Activated naive CD4-positive, alpha-beta T cell (primary cell): ENCODE data around the gene RASSF7.

ENCODE experiments used
- DNase-seq, 4 experiments: peaks; one replicate each; lab custom pipeline; 2025; lab: John Stamatoyannopoulos, UW

RASSF7 gene

DNA sequence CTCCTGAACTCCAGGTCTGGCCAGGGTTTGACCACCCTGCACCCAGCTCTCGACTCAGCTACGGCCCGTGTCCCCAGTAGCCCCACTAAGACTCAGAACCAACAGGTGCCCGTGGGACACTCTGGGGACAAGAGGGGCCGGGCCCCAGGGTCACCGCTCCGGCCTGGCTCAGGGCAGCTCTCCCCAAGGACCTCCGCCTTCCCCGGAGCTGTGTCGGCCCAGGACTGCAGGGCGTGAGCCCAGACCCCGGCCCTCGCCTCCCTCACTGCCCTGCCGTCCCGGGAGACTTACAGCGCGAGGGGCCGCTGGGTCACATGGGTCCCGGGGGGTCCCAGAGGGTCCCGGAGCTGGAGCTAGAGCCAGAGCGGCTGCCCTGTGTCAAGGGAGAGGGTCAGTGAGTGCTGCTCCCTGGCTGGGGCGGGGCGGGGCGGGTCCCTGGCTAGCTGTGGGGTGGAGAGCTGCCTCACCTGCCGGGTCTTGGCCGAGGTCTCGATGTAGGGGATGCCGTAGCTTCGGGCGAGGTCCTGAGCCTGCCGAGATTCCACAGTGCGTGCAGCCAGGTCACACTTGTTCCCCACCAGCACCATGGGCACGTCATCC, 27.7 kb upstream of the RASSF7 start:
- DNase-seq, result no peak

DNA sequence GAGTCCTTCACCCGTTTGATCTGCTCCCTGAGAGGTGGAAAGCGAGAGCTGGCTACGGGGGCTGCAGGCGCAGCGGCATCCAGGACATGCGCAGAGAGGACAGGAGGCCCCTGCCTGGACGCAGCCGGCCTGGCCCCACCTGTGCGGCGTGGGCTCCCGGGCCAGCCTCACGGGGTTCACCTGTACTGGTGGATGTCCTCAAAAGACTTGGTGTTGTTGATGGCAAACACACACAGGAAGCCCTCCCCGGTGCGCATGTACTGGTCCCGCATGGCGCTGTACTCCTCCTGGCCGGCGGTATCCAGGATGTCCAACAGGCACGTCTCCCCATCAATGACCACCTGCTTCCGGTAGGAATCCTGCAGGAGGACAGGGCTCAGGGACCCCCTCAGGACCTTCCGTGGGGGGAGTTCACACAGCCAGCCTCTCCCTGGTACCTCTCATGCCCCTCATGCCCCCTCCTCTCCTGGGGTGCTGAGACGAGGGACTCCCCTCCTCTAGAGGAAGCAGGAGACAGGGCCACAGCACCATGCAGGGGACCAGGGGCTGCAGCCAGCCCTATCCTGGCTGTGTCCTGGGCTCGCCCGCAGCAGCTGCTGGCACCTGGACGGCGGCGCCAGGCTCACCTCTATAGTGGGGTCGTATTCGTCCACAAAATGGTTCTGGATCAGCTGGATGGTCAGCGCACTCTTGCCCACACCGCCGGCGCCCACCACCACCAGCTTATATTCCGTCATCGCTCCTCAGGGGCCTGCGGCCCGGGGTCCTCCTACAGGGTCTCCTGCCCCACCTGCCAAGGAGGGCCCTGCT, 27.0 kb upstream of the RASSF7 start:
- no peak for DNase-seq

DNA sequence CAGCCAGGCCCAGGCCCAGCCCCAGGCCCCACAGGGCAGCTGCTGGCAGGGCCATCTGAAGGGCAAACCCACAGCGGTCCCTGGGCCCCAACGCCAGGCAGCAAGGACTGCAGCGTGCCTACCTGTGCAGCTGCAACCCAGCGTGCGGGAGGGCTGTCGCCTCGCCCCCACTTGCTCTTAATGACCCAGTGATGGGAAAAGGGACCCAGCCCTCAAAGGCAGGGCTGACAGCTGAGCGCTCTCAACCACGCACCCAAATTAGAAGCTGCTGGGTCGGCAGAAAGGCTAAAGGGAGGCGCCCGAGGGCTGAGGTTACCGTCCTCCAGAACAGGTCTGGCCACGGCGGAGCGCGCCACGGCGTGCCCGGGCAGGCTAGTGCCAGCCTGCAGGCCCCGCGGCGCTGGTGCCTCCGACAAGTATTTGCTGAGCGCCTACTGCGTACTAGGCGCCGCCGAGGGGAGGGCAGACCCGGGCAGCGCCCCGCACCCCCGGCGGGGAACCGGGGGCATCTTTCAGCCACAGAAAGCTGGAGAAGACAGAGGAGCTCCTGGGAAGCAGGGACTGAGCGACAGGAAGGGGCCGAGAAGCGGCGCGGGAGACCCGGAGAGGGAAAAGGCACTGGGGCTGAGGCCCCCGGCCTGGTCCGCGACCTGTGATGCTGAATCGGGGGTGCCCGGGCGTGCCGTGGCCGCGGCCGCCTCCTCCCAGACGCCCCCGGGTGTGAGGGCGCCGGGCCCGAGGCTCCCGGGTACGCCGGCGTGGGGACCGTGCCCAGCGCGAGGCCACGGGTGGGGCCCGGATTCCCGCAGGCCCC, 26.2 kb upstream of the RASSF7 start:
- DNase-seq, result no peak

DNA sequence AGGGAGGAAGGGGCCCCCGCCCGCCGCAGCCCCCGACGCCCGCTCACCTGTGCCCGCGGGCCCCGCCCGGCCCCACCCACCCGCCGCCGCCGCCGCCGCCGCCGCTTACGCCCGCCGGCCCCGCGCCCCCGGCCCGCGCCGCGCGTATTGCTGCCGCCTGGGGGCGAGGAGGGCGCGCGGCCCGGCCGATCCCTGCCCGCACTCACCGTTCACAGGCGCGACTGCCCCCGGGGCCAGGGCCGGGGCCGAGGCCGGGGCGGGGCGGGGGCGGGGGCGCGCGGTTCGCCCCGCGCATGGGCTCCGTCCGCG, 25.6 kb upstream of the RASSF7 start:
- no peak for DNase-seq

DNA sequence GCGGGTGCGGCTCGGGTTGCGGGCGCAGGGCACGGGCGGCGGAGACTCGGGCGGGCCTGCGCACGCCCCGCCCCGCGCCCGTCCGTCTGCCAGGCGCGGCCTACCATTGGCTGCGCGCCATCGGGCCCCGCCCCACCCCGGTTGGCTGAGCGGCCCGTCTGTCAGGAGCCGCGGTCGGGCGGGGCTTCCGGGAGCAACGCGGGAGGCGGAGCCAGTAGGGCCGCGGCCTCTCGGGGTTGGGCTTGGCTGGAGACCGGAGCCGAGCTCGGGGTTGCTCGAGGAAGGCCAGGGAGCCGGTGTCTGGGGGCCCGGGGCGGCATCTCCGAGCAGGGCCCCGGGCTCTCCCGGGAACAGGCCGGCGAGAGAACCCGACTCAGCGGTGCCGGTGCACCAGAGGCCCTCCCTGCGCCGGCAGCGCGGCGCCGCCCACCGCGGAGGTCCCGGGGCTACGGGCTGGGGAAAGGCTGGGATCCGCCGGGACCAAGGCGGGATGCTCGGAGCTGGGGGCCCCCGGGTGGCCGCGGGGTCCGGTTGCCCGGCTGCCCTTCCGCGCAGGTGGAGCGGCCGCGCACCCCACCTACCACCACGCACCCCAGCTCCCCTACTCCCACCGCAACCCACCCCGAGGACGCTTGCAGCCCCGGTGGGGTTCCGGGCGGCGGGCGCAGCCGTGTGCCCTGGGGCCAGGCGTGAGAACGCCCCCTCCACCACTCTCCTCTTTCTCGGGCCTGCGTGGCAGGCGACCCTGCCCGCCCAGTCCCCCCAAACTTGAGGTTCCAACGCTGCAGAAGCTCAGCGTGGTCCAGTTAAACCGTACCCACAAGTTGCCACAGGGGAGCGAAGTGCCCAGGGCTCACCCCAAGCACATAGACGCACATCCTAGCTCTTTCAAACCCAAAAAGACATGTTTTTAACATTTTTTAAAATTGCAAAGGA, 25.0 kb upstream of the RASSF7 start, which contains the start of gene HRAS:
Gene HRAS, minus strand, starts transcription at position 58 of the 936 bp plus-strand sequence.
- peak; percentile 83 to 97 (median 90) for DNase-seq

DNA sequence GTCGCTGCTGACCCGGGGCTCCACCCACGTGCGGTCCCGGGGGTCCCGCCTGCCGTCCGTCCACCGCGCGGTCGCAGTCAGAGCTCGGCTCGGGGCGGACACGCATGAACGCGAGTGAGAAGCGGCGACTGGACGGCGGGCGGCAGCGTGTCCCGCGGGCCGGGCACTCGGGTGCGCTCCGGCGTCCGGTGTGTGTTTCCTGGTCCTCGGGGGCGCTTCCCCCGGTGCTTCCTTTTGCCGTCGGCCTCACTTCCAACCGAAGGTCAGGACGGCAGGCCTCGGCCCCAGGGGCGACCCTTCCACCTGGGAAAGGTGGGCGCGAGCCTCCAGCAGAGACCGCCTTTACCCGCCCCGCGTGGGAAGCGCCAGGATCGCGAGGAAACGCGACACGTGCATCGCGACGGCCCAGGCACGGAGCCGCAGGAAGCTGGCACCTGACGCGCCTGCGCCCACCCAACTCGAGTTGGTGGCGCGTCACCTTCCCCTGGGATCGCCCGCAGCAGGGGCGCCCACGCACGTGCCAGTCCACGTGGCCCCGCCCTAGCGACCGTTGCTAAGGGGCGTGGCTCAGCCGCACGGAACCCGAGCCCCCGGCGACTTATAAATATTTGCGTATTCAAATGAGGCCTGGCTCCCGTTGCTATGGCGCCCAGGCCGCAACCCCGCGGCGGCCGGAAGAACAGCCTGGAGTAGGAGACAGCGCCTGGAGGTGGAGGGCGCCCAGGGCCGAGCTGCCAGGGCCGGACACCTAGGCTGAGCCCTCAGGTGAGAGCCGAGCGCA, 23.7 kb upstream of the RASSF7 start, which contains the start of gene LRRC56:
Gene LRRC56, plus strand, starts transcription at position 687 of the 781 bp plus-strand sequence. CDS start 3,158 bp downstream, outside the sequence.
- peak; percentile 59 to 78 (median 74) for DNase-seq

DNA sequence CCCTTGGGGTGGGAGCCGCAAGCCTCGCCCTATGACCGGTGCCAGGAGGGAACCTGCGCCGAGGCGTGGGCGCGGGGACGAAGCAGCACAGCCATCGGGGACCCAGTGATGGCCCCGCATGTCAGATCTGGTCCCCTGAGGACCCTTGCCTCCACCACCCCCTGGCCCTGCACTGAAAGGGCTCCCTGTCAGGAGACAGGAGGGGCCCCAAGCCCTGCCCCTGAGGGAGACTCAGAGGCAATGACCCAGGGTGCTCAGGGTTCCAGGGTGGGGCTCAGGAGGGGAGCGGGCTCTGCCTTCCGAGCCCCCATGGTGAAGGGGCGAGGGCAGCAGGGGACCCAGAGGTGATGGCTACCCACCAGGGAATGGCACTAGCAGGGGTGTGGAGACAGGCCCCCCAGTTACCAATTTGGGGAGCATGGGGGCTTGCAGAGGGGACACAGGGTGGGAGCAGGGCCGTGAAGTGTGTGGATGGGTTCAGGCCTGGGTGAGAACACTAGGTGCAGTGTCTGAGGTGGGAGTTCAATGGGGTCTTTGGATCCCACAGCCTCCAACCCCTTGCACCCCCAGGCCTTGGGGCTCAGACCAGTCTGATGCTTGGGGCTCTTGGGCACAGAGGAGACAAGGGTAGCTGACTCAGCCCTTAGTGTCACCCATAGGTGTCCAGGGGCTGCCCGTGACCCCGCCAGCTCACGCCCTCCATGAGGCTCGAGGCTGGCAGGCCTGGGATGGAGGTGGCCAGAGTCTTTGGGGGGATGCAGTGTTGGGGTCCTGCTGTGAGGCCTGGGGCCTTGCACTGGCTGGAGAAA, 22.9 kb upstream of the RASSF7 start:
- DNase-seq, result no peak

DNA sequence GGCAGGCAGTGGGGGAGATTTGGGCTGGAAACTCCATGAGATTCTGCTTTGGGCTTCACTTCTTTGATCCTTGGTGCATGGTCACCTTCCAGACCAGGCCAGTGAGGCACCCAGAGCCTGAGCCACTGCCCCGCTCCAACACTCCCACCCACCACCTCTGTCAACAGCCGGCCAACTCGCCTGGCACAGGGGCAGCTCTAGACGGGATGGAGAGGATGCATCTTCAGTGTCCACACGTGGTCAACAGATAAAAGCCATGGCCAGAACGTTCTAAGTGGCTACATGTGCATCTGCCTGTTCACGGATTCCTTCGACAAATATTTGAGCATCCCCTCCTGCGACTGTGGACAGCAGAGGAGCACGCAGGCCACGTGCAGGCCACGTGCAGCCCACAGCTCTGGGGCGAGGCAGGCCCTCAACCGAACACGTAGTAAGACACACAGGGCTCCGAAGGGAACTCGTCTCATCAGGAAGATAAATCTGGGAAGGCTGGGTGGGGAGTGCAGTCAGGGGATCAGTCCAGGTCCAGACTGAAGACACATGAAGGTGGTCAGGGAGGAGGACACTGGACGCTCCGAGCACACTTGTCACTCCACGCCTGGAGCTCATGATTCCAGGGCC, 22.2 kb upstream of the RASSF7 start:
- no peak for DNase-seq

DNA sequence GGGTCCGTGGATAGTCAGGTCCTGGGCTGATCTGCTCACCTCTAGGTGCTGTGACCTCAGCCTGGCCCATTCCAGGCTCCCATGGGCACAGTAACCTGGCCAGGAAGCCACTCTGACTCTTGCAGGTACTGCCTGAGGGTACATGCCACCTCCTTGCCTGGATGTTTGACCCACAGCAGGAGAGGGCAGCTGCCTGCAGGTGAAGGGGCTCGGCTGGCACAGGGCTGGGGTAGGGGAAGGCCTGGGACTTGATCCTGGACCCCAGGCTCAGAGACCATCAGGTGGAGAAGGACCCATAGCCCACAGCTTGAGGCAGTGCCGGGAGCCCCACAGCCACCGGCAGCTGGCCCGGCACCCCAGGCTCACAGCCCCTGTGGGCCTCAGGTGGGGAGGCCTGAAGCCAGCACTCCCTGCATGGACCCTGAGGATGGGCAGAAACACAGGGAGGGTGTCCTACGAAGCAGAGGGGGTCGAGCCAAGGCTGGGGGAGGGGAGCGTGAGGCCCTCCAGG, 20.7 kb upstream of the RASSF7 start:
- no peak for DNase-seq

DNA sequence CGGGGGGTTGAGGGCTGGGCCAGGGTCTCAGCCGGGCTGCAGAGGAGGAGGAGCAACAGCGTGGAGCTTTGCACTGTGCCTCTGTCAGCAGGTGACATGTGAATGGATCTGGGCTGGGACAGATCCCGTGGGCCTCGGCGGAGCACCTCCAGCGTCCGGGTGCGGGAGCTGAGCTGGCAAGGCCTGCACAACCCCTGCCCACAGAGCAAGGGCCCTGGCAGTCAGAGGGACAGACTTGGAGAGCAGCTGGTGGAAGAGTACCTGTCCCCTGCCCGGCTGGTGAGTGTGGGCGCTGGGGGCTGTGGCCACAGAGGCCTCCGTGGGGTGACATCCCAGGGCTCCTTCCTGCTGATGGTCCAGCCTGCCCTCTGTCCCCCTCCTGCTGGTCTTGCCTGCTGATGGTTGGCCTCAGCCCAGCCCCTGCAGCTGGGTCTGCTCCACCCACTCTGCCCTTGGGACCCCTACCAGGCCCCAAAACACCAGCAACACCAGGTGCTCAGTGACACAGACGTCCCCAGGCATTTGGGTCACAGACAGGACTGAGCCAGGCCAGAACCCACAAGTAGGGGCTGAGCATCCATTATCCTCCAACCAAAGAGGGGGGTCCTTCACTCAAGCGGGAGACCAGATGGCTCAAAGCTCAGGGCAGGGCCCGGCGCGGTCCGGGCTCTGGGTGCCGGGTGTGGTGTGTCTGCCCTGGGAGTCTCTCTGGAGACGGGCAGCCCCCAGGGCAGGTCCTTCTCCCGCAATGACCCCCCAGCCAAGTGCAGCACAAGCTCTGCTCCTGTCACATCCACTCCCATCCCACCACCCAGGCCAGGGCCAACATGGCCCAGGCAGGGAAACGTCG, 20.0 kb upstream of the RASSF7 start:
- DNase-seq, result no peak

DNA sequence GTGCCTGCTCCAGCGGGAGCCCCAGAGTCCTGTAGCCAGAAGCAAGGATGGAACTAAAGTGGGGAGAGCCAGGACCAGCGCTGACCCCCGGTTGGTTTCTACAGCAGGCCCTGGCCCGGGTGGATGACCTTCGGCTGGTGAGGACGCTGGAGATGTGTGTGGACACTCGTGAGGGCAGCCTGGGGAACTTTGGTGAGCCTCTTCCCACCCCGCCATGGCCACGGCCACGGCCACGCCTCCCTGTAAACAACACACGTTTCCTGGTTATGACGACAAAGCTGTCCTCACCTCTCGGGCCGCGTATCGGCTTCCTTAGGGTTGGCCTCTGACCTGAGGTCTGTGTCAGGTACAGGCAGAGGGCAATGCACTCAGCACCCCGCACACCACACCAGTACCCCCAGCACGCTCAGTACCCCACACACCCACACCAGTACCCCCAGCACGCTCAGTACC, 19.3 kb upstream of the RASSF7 start:
- DNase-seq, result no peak

DNA sequence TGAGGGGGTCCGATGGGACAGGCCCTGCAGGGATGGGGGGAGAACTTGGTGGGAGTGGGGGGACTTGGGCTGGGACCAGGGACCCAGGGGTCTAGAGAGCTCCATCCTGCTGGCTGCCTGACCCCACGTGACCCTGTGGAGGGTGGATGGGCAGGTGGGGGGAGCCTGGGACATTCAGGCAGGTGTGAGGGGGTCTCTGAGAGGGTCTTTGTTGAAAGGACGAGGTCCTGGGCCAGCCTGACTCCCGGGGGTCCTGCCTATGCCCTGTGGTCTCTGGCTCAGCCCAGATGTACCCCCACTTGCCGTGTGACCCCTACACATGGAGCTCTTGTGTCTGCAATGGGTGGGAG, 16.0 kb upstream of the RASSF7 start:
- DNase-seq, result no peak

DNA sequence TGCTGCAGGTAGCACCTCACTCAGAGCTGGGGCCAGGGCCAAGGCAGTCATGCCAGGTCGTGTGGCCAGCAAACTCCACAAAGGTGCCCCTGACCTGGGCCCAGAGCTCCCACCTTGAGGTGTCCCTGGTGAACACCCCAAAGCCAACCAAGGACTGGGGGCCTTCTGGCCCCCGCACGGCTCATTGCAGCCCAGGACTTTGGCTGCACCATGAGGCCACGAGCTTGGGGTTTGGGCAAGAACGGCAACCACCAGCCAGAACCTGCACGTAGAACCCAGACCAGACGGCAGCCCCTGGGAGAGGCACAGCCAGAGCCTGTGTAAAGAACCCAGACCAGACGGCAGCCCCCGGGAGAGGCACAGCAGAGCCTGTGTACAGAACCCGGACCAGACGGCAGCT, 15.6 kb upstream of the RASSF7 start:
- DNase-seq, result no peak

DNA sequence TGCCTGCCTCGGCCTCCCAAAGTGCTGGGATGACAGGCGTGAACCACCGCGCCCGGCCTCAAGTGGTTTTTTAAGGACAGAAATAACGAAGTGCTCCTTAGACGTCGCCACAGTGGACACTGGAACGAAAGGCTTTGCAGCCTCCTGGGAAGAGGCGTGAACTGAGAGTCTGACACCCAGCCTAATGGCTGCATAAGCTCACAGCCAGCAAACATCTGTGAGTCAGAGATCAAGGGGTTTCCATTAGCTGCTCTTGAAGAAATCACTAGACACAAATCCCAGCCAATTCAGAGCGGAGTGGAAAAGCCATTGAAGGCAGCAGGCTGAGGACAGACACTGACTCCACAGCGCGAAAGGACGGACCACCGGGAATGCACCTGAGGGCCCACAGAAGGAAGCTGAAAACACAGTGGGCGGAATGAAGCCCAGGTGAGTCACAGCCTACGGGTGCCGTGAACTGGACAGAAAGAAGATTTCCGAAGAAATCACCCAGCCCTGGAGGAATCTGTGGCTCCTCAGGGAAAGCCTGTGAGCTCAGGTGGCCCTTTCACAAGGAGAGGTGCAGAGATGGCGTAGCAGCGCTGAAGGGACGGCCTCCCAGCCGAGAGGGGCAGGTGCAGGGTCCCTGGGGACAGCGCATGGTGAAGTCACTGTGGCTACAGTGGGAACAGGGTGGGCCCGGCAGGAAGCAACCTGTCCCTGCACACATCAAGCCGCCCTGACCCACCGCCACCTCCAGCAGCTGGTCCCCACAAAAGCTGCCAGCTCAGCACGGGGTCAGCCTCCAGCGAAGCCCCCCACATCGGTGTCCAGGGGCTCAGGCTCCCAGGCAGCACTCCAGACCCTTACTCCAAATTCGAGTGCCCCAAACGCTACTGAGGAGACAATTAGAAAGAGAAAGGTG, 11.8 kb upstream of the RASSF7 start:
- no peak for DNase-seq

DNA sequence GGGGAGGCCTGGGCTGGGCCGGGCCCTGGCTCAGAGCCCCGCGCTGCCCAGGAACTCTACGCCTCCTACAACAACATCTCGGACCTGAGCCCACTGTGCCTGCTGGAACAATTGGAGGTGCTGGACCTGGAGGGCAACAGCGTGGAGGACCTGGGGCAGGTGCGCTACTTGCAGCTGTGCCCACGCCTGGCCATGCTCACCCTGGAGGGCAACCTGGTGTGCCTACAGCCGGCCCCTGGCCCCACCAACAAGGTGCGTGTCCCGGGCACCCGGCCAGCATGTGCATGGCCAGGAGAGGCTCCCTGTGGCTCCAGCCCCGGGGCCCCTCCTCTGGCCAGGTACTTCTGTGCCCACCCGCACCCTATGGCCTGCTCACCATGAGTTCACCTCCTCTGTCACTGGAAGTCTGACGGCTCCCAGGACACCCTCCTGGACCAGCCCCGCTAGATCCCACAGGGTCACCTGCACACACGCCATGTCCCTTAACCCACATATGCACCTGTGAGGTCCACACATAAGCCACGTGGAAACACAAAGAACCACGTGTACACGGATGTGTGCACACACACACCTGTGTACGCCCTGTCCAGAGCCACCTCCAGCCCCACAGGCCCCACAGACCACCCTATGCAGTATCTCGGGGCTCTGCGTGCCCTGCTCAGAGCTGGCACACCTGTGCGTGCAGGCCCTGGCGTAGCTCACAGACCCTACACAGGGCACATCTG, 10.6 kb upstream of the RASSF7 start:
- DNase-seq, result no peak

DNA sequence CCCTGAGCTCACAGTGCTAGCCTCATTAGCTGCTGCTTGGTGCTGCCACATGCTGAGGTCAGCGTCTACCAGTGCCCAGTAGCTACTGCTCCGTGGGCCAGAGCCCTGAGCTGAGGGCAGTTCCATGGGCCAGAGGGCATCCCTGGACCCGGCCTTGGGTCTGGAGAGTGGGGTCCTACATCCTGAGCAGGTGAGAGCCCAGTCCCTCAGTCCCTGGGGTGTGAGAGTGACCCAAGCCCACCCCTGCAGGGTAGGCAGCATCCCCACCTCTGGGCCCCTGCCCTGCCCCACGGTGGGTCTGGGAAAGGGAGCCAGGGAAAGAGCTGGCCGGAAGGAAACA, 10.1 kb upstream of the RASSF7 start:
- no peak for DNase-seq

DNA sequence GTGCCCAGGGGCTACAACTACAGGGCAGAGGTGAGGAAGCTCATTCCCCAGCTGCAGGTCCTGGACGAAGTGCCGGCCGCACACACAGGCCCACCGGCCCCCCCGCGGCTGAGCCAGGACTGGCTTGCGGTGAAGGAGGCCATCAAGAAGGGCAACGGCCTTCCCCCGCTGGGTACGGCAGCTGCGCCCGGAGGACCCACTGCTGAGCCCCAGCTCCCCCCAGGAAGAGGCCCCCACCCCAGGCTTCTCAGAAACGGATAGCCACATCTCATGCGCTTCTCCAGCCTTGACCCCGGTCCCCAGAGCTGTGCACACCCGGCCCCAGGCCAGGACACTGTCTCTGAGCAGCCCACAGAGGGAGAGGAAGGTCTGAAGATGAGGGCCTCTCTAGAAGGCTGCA, 9.6 kb upstream of the RASSF7 start:
- no peak for DNase-seq
